NCI-H1436 treated with DMSO at 0.1 percent for 48 hours (cell line): ENCODE results near the gene TESK2.

Source experiments
- DNase-seq: peaks from one replicate; lab custom pipeline; 2025; lab: John Stamatoyannopoulos, UW

TESK2 gene

DNA sequence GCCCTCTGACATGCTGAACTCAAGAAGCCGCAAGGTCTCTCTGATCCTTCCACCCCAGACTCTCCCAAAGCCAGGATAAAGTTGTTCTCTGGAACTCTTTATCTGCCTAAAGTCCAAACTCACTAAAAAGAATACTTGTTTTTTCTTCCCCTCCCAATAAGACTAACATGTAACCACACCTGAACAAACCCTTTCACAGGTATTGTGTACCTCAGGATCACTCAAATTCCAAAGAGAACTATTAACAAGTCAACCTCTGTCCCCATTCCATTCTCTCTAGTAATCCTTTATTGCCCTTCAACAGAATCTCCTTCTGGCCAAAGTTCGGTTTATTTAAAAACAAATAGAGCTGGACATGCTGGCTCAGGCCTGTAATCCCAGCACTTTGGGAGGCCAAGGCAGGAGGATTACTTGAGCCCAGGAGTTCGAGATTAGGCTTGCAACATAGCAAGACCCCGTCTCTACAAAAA lies 155.1 kb downstream of the TESK2 start:
- no peak for DNase-seq

DNA sequence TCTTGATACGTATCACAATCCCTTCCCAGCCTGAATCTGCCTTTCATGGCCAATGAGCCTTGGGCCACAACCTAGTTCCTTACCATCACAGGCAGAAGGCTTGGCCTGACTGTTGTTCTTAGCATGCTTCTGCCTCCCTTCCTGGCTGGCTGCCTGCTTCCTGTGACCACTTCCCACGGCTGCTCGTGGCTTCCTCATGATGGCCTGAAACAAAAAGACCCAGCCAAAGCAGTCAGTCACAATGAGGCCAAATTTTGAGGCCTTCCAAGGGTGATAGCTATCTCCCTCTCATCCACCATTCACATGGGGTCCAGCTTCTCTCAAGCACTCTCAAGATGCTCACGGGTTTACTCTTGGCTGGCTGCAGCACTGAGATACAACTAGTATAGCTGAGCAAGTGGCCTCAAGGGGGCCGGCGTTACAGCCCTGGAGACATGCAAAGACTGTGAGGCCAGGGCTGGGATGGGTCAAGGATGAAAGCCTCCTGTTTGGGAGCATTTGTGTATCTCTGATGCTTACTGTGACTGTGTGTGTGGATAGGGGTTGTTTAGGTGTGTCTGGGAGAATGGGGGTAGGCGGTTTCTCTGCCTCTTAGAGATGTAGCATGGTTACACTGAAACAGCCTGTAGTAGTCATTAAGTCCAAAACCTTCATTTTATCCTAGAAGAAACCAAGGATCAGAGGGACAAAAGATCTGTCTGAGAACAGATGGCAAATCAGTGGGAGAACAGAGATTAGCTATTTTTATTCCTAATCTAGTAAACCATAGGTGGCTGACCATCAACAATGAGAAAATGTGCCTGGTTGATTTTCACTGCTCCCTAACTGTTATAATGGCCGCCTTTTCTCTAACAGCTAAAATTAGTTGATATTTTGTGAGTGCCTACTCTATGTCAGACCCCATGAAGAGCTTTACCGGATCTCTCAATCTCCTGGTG lies 156.4 kb downstream of the TESK2 start:
- no peak for DNase-seq

DNA sequence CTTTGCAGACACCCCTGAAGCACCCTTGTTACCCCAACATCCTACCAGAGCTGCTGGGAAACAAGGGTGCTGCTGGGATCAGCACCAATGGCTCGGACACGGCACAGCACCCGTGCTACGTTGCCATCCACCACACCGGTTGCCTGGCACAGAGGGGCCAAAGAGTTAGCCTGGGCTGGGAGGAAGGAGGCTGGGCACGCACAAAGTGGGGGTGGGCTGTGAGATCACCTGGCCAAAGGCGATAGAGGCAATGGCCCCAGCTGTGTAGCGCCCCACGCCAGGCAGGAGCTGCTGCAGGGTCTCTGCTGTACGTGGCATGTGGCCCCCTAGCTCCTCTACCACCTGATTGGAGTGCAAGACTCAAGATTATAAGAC lies 158.6 kb downstream of the TESK2 start:
- no peak for DNase-seq

DNA sequence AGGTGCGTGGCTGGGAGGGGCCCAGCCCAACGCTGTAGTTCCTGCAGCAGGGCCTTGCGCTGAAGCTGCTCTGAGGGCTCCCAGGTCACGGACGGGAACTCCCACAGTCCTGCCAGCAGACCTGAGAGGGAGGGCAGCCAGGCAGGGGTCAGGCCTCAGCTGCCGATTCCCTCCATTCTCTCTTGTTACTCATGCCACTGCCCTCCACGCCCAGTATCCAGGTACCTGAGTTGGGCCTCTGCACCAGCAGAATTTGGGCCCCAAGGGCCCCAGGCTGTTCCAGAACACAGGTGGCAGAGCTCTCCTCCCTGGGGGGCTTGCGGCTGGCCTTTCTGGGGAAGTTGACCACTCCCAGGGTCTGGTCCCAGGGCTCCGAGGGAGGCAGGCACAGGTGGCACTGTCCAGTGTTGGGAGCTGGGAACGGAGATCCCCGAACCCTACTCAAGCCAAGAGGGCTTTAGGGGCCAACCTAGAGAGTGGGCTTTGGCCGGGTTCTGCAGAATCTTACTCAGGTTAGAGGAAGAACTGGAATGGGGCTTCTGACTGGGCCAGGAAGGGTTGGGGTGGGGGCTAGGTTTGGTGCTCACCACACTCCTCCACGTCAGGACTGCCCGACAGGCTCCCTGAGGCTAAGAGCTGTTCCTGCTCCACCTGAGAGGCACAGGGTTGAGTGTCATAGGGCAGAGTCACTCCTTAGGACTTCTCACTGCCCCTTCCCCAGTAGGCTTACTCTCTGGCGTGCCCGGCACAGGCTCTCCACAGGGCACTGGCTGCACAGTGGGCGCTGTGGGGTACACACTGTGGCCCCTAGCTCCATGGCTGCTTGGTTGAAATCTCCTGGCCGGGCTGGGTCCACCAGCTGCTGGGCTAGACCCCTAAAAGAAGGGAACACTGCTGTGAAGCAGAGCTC lies 159.3 kb downstream of the TESK2 start:
- DNase-seq: no peak

DNA sequence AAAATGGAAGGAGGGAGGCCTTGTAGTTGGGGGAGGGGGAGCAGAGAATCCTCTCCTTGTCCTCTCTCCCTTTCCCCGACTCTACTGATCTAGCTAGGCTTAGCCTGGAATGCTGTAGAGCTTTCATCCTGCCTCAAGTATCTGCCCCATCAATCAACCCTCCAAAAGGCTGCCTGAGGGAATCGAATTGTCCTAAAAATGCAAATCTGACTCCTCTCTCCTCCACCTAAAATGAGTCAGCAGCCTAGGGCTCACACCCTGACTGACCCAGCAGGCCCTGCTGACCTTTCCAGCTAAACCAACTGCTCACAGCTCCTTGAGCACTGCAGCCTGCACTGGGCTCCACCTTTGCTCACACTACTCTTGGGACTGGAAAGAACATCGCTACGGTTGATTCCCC lies 161.5 kb downstream of the TESK2 start:
- no peak for DNase-seq

DNA sequence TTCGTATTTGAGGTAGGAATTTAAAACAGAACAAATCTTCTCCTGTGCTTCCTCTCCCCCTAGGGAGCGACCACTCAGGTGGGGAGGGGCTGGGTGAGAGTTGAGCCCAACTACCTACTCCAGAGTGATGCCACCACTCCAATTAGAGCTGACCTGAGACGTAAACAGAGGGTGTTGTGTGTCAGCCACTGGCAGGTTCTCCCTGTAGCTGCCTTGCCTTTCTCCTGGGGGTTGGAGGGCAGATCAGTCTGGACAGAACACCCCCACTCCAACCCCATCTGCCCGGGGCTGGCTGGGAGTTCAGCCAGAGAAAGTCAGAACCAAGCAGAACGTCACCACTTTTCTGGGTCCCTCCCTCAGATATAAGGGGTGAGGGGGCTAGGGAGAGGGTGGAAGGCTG lies 162.3 kb downstream of the TESK2 start:
- DNase-seq: no peak

DNA sequence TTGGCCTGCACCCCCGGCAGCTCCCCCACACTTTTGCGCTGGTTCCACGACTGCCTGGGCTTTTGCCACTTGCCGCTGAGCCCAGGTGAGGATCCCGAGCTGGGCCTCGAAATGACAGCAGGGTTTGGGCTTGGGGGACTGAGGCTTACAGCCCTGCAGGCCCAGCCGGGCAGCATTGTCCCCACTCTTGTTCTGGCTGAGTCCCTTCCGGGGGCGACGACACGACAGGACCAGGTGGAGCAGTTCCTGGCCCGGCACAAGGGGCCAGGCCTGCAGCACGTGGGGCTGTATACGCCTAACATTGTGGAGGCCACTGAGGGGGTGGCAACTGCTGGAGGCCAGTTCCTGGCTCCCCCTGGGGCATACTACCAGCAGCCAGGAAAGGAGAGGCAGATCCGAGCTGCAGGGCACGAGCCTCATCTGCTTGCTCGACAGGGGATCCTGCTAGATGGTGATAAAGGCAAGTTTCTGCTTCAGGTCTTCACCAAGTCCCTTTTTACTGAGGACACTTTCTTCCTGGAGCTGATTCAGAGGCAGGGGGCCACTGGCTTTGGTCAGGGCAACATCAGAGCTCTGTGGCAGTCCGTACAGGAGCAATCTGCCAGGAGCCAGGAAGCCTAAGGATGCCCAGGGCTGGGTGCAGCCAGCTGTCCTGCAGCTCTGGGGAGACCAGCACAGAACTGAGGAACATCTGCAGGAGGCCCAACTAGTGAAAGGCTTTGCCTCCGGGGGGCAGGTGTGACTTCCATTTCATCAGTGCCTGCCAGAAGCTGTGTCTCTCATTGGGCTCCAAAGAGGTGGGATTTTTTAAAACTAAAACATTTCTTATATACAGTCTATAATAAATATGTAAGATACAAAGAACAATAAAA lies 163.1 kb downstream of the TESK2 start:
- no peak for DNase-seq

DNA sequence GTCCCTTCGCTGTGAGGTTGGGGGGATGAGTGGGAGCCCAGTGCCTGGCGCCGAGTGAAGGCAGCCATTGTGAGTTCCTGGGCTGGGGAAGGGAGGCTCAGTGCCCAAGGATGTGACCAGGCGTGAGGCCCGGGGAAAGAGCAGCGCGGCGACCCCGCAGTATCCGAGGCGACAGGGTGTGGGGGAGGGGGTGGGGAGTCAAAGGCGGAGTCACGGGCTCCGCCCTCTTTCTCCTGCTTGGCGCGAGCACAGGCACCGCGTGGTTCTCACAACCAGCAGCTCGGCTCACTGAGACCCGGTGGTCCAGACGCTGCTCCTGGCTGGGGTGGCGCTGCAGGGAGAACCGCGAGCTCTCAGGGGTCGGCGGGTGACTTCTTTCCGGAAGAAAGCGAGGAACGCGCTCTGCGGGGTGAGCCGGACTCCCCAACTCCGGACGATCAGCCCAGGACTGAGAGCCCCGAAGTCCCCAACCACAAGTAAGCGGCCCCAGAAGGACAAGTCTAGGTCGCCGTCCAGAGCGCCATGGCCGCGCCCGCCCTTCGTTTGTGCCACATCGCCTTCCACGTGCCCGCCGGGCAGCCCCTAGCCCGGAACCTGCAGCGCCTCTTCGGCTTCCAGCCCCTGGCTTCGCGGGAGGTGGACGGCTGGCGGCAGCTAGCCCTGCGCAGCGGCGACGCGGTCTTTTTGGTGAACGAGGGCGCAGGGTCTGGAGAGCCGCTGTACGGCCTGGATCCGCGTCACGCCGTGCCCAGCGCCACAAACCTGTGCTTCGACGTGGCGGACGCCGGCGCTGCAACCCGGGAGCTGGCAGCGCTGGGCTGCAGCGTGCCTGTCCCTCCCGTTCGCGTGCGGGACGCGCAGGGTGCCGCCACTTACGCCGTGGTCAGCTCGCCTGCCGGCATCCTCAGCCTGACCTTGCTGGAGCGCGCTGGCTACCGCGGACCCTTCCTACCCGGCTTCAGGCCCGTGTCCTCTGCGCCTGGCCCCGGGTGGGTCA lies 164.0 kb downstream of the TESK2 start, which contains the start of gene HPDL:
HPDL (plus strand) TSS at position 269 of the 997 bp plus-strand sequence; CDS start at position 523, 254 bp downstream.
- no peak for DNase-seq

DNA sequence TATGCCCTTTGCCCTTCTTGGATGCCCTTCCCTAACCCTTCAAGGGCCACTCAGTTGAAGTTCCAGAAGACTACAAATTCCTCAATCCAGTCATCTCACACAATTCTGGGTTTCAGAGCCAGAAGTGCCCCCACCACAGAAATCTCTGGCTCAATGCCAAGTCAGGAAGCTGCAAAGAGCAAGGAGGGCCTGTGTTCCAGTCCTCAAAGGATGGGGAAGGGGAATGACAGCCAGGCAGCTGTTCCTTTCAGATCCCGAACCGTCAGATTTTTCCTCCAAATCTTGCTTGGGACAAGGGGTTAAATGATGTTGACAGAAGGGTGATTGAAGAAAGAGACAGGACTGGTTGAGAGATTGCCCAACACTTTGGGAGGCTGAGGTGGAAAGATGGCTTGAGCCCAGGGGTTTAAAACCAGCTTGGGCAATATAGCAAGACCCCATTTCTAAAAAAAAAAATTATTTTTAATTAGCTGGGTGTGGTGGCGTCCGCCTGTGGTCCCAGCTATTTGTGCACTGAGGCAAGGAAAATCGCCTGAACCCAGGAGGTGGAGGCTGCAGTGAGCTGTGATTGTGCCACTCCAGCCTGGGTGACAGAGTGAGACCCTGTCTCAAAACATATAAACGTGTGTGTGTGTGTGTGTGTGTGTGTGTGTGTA lies 165.0 kb downstream of the TESK2 start:
- DNase-seq: no peak

DNA sequence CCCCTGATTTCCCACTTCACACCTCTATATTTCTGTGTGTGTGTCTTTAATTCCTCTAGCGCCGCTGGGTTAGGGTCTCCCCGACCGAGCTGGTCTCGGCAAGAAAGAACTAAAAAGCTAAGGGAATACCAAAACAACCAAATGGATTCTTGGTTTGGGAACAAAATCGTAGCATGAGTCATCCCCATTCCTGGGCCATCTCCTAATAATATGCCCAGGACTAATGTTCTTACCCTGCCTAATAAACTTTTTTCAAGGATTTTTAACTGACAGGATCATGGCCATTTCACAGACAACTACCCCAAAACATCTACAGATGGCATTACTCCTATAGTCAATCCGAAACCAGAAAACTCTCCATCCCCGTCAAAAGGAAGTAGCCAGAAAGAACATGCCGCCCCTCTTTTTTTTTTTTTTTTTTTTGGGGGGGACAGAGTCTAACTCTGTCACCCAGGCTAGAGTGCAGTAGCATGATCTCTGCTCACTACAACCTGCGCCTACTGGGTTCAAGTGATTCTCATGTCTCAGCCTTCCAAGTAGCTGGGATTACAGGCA lies 168.4 kb downstream of the TESK2 start:
- no peak for DNase-seq

DNA sequence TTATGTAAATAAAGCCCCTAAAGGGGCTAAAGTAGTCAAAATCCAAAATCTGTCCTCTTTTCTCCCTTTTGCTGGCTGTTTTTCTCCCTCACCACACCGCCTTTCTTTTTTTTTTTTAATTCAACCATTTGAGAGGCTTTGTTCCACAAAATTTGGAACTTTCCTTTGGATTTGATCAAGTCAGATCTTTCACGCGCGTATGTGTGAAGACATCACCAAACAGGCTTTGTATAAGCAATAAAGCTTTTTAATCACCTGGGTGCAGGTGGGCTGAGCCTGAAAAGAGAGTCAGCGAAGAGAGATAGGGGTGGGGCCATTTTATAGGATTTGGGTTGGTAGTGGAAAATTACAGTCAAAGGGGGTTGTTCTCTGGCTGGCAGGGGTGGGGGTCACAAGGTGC lies 169.5 kb downstream of the TESK2 start:
- no peak for DNase-seq

DNA sequence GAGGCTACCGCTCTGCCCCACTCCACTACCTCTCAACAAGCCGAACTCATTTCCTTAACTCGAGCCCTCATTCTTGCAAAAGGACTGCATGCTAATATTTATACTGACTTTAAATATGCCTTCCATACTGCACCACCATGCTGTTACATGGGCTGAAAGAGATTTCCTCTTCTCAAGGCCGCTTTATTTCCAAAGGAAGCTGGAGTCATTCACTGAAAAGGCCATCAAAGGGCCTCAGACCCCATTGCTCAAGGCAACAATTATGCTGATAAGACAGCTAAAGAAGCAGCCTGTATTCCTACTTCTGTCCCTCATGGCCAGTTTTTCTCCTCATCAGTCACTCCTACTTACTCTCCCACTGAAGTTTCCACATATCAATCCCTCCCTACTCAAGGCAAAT lies 171.2 kb downstream of the TESK2 start:
- no peak for DNase-seq

DNA sequence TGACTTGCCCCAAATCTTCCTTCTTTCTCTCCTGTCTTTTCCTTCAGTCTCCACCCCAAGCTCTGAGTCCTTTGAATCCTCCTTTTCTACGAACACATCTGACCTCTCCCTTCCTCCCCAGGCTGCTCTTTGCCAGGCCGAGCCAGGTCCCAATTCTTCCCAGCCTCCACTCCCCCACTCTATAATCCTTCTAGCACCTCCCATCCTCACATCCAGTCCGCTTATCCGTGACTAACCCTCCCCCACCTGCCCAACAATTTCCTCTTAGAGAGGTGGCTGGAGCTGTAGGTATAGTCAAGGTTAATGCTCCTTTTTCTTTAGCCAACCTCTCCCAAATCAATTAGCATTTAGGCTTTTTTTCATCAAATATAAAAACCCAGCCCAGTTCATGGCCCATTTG lies 173.8 kb downstream of the TESK2 start:
- DNase-seq: no peak

DNA sequence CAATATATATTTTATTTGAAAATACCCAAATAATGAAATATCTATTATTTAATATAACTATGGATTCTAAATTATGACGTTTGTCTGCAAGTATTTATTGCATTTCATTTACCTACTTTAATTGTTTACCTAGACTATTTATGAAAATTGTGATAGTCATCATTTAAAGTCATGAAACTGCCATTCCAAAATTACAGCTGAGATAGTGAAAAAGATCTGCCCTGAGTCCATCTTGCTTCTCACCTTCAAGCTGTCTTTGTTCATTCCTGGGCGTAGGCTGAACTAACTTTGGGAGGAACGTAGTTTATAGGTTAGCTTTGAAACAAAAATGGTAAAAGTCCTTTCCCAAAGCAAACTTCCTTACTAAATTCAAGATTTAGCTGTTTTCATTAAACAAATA lies 176.7 kb downstream of the TESK2 start:
- DNase-seq: no peak

DNA sequence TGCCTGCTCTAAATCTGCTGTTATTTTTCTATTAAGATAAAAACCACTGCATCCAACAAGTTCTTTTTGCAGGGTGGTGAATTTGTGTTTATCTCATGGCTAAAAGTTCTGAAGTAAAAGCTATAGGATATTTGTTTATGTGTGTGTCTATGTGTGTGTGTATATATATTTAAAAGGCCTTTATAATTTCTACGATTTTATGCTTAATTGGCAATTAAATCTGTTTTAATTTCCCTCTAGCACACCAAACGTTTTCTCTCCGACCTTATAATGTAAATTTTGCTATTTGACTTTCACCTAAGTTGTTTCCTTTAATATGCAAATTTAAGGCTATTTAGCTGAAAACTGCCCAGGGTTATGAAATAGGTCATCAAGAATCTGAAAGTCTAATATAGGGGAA lies 184.1 kb downstream of the TESK2 start:
- no peak for DNase-seq

DNA sequence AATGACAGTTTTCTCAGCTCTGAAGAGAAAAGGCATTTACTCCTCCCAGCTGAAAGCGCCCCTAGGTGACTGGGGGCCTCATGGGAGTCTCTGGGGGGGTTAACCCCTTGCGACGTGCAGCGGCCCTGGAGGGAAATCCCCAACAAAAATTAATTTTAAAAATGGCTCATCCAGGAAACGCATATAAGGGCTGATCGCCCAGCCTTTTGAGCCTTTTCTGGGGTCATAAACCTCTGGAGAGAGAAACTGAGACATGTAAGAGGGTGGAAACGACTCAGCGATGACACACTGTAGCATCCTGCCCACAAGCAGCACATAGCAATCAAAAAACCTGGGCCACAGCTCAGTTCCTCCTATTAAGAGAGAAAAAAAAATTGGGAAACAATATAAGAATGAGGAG lies 184.6 kb downstream of the TESK2 start:
- no peak for DNase-seq

DNA sequence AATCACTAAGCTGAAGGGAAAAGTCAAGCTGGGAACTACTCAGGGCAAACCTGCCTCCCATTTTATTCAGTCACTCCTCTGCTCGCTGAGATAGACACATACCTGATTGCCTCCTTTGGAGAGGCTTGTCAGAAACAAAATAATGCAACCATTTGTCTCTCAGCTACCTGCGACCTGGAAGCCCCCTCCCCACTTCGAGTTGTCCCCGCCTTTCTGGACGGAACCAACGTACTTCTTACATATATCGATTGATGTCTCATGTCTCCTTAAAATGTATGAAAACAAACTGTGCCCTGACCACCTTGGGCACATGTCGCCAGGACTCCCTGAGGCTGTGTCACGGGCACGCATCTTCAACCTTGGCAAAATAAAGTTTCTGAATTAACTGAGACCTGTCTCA lies 185.7 kb downstream of the TESK2 start:
- no peak for DNase-seq

DNA sequence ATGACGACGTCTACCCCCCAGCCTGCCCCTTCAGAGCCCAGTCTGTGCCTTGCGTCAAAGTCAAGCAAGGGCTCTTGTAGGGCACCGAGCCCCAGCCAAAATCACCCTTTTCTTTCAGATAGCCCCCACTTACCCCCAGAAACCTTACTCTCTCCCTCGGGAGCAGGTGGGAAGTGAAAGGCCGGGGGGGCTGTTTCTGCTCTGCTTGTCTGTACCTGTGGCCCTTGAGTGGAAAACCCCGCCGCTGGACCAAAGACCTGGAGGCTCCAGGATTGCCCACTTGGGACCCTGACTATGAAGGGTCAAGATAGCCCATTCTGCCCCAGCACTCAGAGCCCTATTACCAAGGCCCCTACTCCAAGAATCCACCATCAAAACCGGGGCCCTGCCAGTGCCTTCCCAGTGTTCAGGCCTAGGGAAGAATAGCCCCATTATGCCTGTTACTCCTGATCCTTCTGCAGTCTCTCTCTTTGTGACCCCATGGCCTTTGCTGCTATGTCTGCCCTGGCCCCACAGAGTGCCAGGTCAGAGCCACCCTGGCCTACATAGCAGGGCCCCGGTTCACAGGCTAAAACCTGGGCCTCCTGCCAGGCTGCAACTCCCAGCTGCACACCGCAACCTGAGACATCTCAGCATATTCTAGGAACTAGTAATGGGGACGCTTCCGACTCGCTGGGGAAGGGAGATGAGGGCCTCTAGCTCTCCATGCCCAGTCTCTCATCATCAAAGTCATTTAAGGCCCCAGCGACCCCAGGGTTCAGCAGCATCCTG lies 186.5 kb downstream of the TESK2 start:
- DNase-seq: no peak
